GM12878 (cell line): ENCODE results near the gene PPP3CA. TPM values are rescaled to one million over a fixed set of nuclear protein-coding genes. Genes with fewer than 3 reads are reported as not detected.

Experiments
- ATAC-seq: fragments of 200-7000 bp; cut with Tn5 transposase; 3 replicates; pipeline ENCODE4 v1.9.1; 2020; ENCODE audit warnings: mild to moderate bottlenecking, moderate library complexity
- BruUV-seq: library from RNA; stranded (reverse); fragments of 400-500 nt; replicated peaks from 2 replicates; lab custom pipeline; 2021; lab: Mats Ljungman, UMichigan
- CTCF ChIA-PET: fragments of 300-600 bp; sonication (Branson Sonifier 250); formaldehyde crosslinking; extraction: SDS; loops from one replicate; lab custom pipeline; 2021; ENCODE audit warnings: inconsistent platforms; lab: Yijun Ruan, JAX
- POLR2A ChIA-PET: fragments of 350-600 bp; formaldehyde crosslinking; extraction: SDS; loops from one replicate; lab custom pipeline; 2021; ENCODE audit warnings: inconsistent platforms; lab: Charles Lee
- RAD21 ChIA-PET: fragments of 300-600 bp; sonication (Branson Sonifier 250); formaldehyde crosslinking; loops from one replicate; lab custom pipeline; 2023; ENCODE audit warnings: antibody characterized with exemption; ENCODE audit not compliant: unreplicated experiment; lab: Charles Lee
- SMC1A ChIA-PET: fragments of 300-600 bp; sonication (Branson Sonifier 250); formaldehyde crosslinking; loops from one replicate; lab custom pipeline; 2023; ENCODE audit not compliant: unreplicated experiment, uncharacterized antibody; lab: Charles Lee
- DNase-seq: peaks from one replicate; pipeline ENCODE4 v3.0.0-alpha.2; 2011; ENCODE audit warnings: low read depth, low spot score
- FAIRE-seq: peaks from 3 replicates; lab custom pipeline; 2011; peaks lifted over from hg19 to GRCh38; lab: Jason Lieb, UNC
- H2AFZ ChIP-seq: 2 replicates; pipeline ENCODE4 v1.6.0; 2011; ENCODE audit warnings: low read depth, low read length, control low read depth; ENCODE audit not compliant: control insufficient read depth
- H3K27ac ChIP-seq: 2 replicates; pipeline ENCODE4 v1.5.1; 2011; ENCODE audit warnings: control low read depth; ENCODE audit not compliant: control insufficient read depth, insufficient read depth
- H3K27me3 ChIP-seq, 2 experiments: replicated peaks in 1 of 2; 2 replicates each; pipeline versions ENCODE4 v1.6.0 to v1.6.1; 2011; ENCODE audit warnings: low read length in 1 of 2; ENCODE audit not compliant: control insufficient read depth in 2 of 2, insufficient read depth in 2 of 2
- H3K36me3 ChIP-seq, 2 experiments: 2 replicates each; pipeline ENCODE4 v1.5.1; 2011; ENCODE audit warnings: low read length in 1 of 2; ENCODE audit not compliant: control insufficient read depth in 2 of 2, insufficient read depth in 2 of 2
- H3K4me1 ChIP-seq: 2 replicates; pipeline ENCODE4 v1.6.1; 2011; ENCODE audit warnings: mild to moderate bottlenecking, low read length, moderate library complexity, mixed read lengths; ENCODE audit not compliant: control insufficient read depth, insufficient read depth
- H3K4me2 ChIP-seq: 2 replicates; pipeline ENCODE4 v1.6.0; 2011; ENCODE audit warnings: control low read depth; ENCODE audit not compliant: control insufficient read depth, insufficient read depth
- H3K4me3 ChIP-seq: fragments of 200-600 bp; sonication (generic); 2 replicates; pipeline ENCODE4 v1.5.1; 2016
- H3K79me2 ChIP-seq: 2 replicates; pipeline ENCODE4 v1.6.0; 2011; ENCODE audit warnings: low read length; ENCODE audit not compliant: control insufficient read depth, insufficient read depth
- H3K9ac ChIP-seq: 2 replicates; pipeline ENCODE4 v1.8.0; 2011; ENCODE audit warnings: low read length, control low read depth, mixed read lengths; ENCODE audit not compliant: control insufficient read depth, insufficient read depth
- H3K9me3 ChIP-seq: replicated peaks from 3 replicates; pipeline ENCODE4 v1.5.1; 2011; ENCODE audit warnings: mild to moderate bottlenecking, low read length; ENCODE audit not compliant: control insufficient read depth, insufficient read depth
- H4K20me1 ChIP-seq: 2 replicates; pipeline ENCODE4 v1.6.0; 2011; ENCODE audit not compliant: control insufficient read depth, insufficient read depth
- ATF2 ChIP-seq: IDR thresholded peaks from 2 replicates; pipeline ENCODE4 v1.6.1; 2012; ENCODE audit warnings: low read length, inconsistent platforms
- CREB1 ChIP-seq: IDR thresholded peaks from 2 replicates; pipeline ENCODE4 v1.6.1; 2012; ENCODE audit warnings: low read depth, mild to moderate bottlenecking, inconsistent platforms
- CREM ChIP-seq: IDR thresholded peaks from 2 replicates; pipeline ENCODE4 v1.6.1; 2014; ENCODE audit warnings: antibody characterized with exemption, low read depth
- CUX1 ChIP-seq: IDR thresholded peaks from 2 replicates; pipeline ENCODE4 v1.6.1; 2012; ENCODE audit warnings: improper control_type of control experiment, low read depth, low read length; ENCODE audit not compliant: insufficient replicate concordance
- DPF2 ChIP-seq: fragments of 450-650 bp; IDR thresholded peaks from 2 replicates; pipeline ENCODE4 v1.6.1; 2017; ENCODE audit warnings: mild to moderate bottlenecking
- EP300 ChIP-seq, 2 experiments: fragments of 150-350 bp in 1 of 2; IDR thresholded peaks; 2 replicates each; pipeline ENCODE4 v1.6.1; 2011 to 2012; ENCODE audit warnings: low read depth in 2 of 2, low read length in 2 of 2, borderline replicate concordance in 1 of 2, improper control_type of control experiment in 1 of 2, inconsistent platforms in 1 of 2; ENCODE audit not compliant: control insufficient read depth in 1 of 2
- MAX ChIP-seq: IDR thresholded peaks from 2 replicates; pipeline ENCODE4 v1.6.1; 2012; ENCODE audit warnings: low read depth, low read length, improper control_type of control experiment
- MTA3 ChIP-seq: IDR thresholded peaks from 2 replicates; pipeline ENCODE4 v1.6.1; 2012; ENCODE audit warnings: low read length, inconsistent platforms, borderline replicate concordance
- POLR2AphosphoS2 ChIP-seq: IDR thresholded peaks from 2 replicates; pipeline ENCODE4 v1.6.1; 2011; ENCODE audit warnings: low read depth, mild to moderate bottlenecking, low read length, improper control_type of control experiment, moderate library complexity
- RFX5 ChIP-seq: IDR thresholded peaks from 2 replicates; pipeline ENCODE4 v1.6.1; 2011; ENCODE audit warnings: low read depth, low read length, improper control_type of control experiment
- TCF12 ChIP-seq: IDR thresholded peaks from 2 replicates; pipeline ENCODE4 v1.6.1; 2011; ENCODE audit warnings: low read depth, mild to moderate bottlenecking, low read length
- USF2 ChIP-seq: IDR thresholded peaks from 2 replicates; pipeline ENCODE4 v1.6.1; 2011; ENCODE audit warnings: low read depth, low read length, improper control_type of control experiment, borderline replicate concordance
- WGBS: methylation state at CpG from one replicate; pipeline ENCODE4 v1.1.6; 2016; ENCODE audit warnings: low lambda C conversion rate; ENCODE audit not compliant: insufficient replicate concordance, insufficient coverage; ENCODE audit errors: missing lambda C conversion rate; 5-methylcytosine and 5-hydroxymethylcytosine counted together
- in situ Hi-C: fragments of 300-500 bp; cut with MboI; formaldehyde crosslinking; loops from 9 replicates; pipeline ENCODE4 v1.14.3; 2018; ENCODE audit warnings: mixed read lengths
- intact Hi-C: fragments of 100-400 bp; cut with micrococcal nuclease; formaldehyde crosslinking; loops from one replicate; pipeline ENCODE4 v1.14.2; 2022; ENCODE audit not compliant: unreplicated experiment
- polyA plus RNA-seq, 11 experiments: library from polyadenylated mRNA; depleted of rRNA in 4 of 11; unstranded in 6 of 11; stranded (reverse) in 5 of 11; fragments of >200 nt; fragmentation: Nextera tagmentation in 4 of 11; fragmentation: Illumina TruSeq in 1 of 11; extraction: Ambion mirVana in 4 of 11; extraction: Trizol in 1 of 11; gene quantifications; 1 replicate in 1 of 11; 2 replicates in 10 of 11; pipeline versions ENCODE4 v1.2.1 to v1.2.3, GENCODE V29; 2011 to 2016; ENCODE audit warnings: inconsistent platforms in 2 of 11, missing spikeins in 2 of 11, low read depth in 1 of 11
- total RNA-seq, 4 experiments: library from RNA; depleted of rRNA in 3 of 4; stranded (reverse); fragments of >200 nt in 3 of 4; fragmentation: Illumina TruSeq in 1 of 4; extraction: Trizol in 1 of 4; gene quantifications; 2 replicates each; pipeline versions ENCODE4 v1.2.1 to v1.2.3, GENCODE V29; 2013 to 2021

PPP3CA gene
- total and polyA plus RNA-seq, 10 of the 15 experiments (the other 5 are each of a cell fraction or from before 2014, with no cell fraction given), result 0.33 to 9.0 (median 1.0) TPM

- no peak for TF ChIP-seq CUX1
- no peak for TF ChIP-seq EP300 (IDR thresholded peaks at IDR 0.05; ENCODE audit: borderline replicate concordance in 1 of 2, control insufficient read depth in 1 of 2, low read depth in 2 of 2, low read length in 2 of 2)
- no peak for TF ChIP-seq MAX
These were observed 367.6 kb downstream of the PPP3CA start (continued) for GRCh38 chr4:100979736-100980135.

- ChIA-PET SMC1A (interaction anchor here (1.4 to 2.0 kb wide), 2 partner anchors 28 to 43 kb away, joined by 3 to 4 read pairs; no protein-coding TSS in a partner anchor), POLR2A (no interaction called here), CTCF (interaction anchor here (1.7 kb wide), 1 partner anchor 10 kb away, joined by 5 read pairs; no protein-coding TSS in a partner anchor), RAD21 (no interaction called here)
- H3K9ac ChIP-seq, result no peak overlapping the region
- H2AFZ ChIP-seq, result no peak overlapping the region
- no peaks in the 10 kb centered on the region for H4K20me1 ChIP-seq
- no peak overlapping the region for H3K4me2 ChIP-seq
- no peaks in the 10 kb centered on the region for H3K36me3 ChIP-seq
- H3K4me3 ChIP-seq, result no peak overlapping the region
- FAIRE-seq (no peak), ATAC-seq (no peak), DNase-seq (no peak)
- TF ChIP-seq USF2 (no peak), TCF12 (no peak), CREM (no peak), DPF2 (no peak), POLR2AphosphoS2 (no peak), CREB1 (no peak), MTA3 (no peak), ATF2 (no peak), RFX5 (no peak)
- no peaks in the 10 kb centered on the region for H3K79me2 ChIP-seq
- H3K9me3 ChIP-seq, result no peaks in the 10 kb centered on the region
- no peaks in the 10 kb centered on the region for H3K4me1 ChIP-seq
- no peak overlapping the region for H3K27ac ChIP-seq
- no TSS peak for BruUV-seq
- intact Hi-C loops (no loop called here), in situ Hi-C loops (no loop called here)
- no peaks in the 10 kb centered on the region for H3K27me3 ChIP-seq
- WGBS, result 14% methylated on average over 3 of the region's 3 CpGs
These were observed 369.5 kb downstream of the PPP3CA start for GRCh38 chr4:100977746-100978397.
